Calu3 (cell line): ENCODE data around the gene SDHAF2. TPM values are rescaled to one million over a fixed set of nuclear protein-coding genes. Genes with fewer than 3 reads are reported as not detected.
"Not testable (repeated sequence)": the region's sequence is repeated elsewhere in the genome, so short reads cannot be mapped to it uniquely, and the experiment has no call there.

Source experiments
- BruUV-seq: library from RNA; stranded (reverse); fragments of 400-500 nt; replicated peaks from 2 replicates; lab custom pipeline; 2021; lab: Mats Ljungman, UMichigan
- CTCF ChIA-PET: fragments of 300-600 bp; sonication (Branson Sonifier 250); formaldehyde crosslinking; loops from one replicate; lab custom pipeline; 2022; ENCODE audit warnings: antibody characterized with exemption; lab: Charles Lee
- DNase-seq: peaks from one replicate; pipeline ENCODE4 v3.0.0; 2022
- H3K27ac Mint-ChIP-seq: one replicate; pipeline ENCODE4 v1.8.0; 2022; ENCODE audit warnings: mixed read lengths; ENCODE audit not compliant: unreplicated experiment
- H3K27me3 Mint-ChIP-seq: one replicate; pipeline ENCODE4 v1.8.0; 2022; ENCODE audit warnings: mixed read lengths; ENCODE audit not compliant: unreplicated experiment
- H3K36me3 Mint-ChIP-seq: one replicate; pipeline ENCODE4 v1.8.0; 2022; ENCODE audit warnings: mild to moderate bottlenecking, moderate library complexity, mixed read lengths; ENCODE audit not compliant: insufficient read depth, unreplicated experiment
- H3K4me1 Mint-ChIP-seq: one replicate; pipeline ENCODE4 v1.8.0; 2022; ENCODE audit warnings: mild to moderate bottlenecking, low read depth, mixed read lengths; ENCODE audit not compliant: unreplicated experiment
- H3K4me3 Mint-ChIP-seq: one replicate; pipeline ENCODE4 v1.8.0; 2022; ENCODE audit warnings: mild to moderate bottlenecking, low read depth, moderate library complexity, mixed read lengths; ENCODE audit not compliant: unreplicated experiment
- H3K9me3 Mint-ChIP-seq: one replicate; pipeline ENCODE4 v1.8.0; 2022; ENCODE audit warnings: low read depth, mixed read lengths; ENCODE audit not compliant: unreplicated experiment
- intact Hi-C: fragments of 100-400 bp; cut with micrococcal nuclease; formaldehyde crosslinking; loops from one replicate; pipeline ENCODE4 v1.10.0; 2022; ENCODE audit not compliant: unreplicated experiment
- total RNA-seq: library from RNA; stranded (reverse); gene quantifications from 2 replicates; pipeline ENCODE4 v1.2.3, GENCODE V29; 2022
- TF ChIP-seq, protein P1 (sequence below): fragments of 200-600 bp; IDR thresholded peaks from one replicate; pipeline ENCODE4 v1.8.0; 2022; ENCODE audit warnings: antibody characterized with exemption; ENCODE audit not compliant: unreplicated experiment

Gene SDHAF2
- total RNA-seq, 1 experiment from 2014 or later: 42.1 TPM

DNA sequence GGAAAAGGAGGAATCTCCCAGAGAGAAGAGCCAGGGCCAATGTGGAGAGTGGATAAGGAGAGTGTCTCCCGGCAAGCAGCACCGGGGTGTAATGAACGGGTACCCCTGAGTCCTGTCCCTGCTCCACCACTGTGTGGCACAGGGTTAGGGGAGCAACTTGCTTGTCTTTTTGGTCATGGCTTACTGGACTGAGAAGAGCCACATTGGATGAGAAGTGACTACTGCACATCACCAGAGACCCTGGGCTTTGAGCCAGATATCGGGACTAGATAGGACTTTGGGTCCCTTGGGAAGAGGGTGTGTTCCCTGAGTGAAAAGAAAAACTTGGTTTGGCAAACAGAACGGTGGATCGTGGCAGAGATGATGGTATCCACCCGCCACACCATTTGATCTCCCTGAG, 24.6 kb downstream of the SDHAF2 start:
- no peaks in the 10 kb centered on the region for H3K4me1 Mint-ChIP-seq
- H3K9me3 Mint-ChIP-seq: no peaks in the 10 kb centered on the region
- TF ChIP-seq, protein P1, sequence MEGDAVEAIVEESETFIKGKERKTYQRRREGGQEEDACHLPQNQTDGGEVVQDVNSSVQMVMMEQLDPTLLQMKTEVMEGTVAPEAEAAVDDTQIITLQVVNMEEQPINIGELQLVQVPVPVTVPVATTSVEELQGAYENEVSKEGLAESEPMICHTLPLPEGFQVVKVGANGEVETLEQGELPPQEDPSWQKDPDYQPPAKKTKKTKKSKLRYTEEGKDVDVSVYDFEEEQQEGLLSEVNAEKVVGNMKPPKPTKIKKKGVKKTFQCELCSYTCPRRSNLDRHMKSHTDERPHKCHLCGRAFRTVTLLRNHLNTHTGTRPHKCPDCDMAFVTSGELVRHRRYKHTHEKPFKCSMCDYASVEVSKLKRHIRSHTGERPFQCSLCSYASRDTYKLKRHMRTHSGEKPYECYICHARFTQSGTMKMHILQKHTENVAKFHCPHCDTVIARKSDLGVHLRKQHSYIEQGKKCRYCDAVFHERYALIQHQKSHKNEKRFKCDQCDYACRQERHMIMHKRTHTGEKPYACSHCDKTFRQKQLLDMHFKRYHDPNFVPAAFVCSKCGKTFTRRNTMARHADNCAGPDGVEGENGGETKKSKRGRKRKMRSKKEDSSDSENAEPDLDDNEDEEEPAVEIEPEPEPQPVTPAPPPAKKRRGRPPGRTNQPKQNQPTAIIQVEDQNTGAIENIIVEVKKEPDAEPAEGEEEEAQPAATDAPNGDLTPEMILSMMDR: no peak
- intact Hi-C loops: no loop called here
- no peak overlapping the region for H3K4me3 Mint-ChIP-seq
- H3K36me3 Mint-ChIP-seq: peaks cover 15% of the 10 kb centered on the region
- CTCF ChIA-PET: no interaction called here
- no TSS peak for BruUV-seq
- no peak overlapping the region for H3K27ac Mint-ChIP-seq
- no peaks in the 10 kb centered on the region for H3K27me3 Mint-ChIP-seq
- no peak for DNase-seq

DNA sequence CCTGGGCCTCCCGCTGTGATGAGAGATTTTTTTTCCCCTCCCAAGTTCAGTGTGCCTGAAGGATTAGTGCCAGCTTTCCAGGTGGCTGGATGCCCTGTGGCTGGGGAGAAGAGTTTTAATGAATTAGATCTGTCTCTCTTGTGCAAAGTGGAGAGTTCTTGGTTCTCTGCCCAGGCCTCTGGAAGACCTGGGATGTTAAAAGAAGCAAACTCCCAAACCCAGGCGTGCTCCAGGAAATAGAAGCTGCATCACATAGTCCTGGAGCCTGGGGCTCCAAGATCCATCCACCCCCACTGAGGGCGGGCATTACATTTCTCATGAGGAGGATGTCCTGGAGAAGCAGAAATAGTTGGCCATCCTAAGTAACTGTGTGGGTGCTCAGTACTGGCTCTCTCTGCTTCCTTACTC, 30.6 kb downstream of the SDHAF2 start:
- no peaks in the 10 kb centered on the region for H3K36me3 Mint-ChIP-seq
- BruUV-seq: no TSS peak
- no peaks in the 10 kb centered on the region for H3K27me3 Mint-ChIP-seq
- no peaks in the 10 kb centered on the region for H3K9me3 Mint-ChIP-seq
- no peak for DNase-seq
- no peak overlapping the region for H3K4me3 Mint-ChIP-seq
- no peaks in the 10 kb centered on the region for H3K4me1 Mint-ChIP-seq
- intact Hi-C loops: no loop called here
- CTCF ChIA-PET: interaction anchor here (0.7 kb wide), 1 partner anchor 1151 kb away, joined by 3 read pairs; no protein-coding TSS in a partner anchor
- TF ChIP-seq, protein P1: no peak
- no peak overlapping the region for H3K27ac Mint-ChIP-seq

DNA sequence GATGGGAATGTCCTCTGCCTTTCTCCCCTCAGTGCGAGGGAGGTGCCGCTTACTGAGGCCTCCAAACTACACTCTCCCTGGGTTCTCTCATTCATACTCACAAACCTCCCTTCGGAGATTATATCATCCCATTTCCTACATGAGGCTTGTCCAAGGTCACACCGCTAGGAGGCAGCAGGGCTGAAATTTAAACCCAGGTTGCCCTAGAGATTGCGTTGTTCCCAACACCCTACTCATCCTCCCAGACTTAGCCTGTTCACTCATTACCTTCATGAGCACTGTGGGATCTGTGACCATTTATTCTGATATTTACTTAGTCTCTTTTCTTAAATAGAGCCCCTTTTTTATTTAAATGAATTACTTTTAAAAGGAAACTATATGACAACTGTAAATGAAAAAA, 31.1 kb downstream of the SDHAF2 start:
- H3K27ac Mint-ChIP-seq: no peak overlapping the region
- no peak overlapping the region for H3K4me3 Mint-ChIP-seq
- no peaks in the 10 kb centered on the region for H3K9me3 Mint-ChIP-seq
- no peaks in the 10 kb centered on the region for H3K27me3 Mint-ChIP-seq
- no peaks in the 10 kb centered on the region for H3K4me1 Mint-ChIP-seq
- CTCF ChIA-PET: interaction anchor here (1.2 kb wide), 1 partner anchor 166 kb away, joined by 4 read pairs; no protein-coding TSS in a partner anchor
- no peaks in the 10 kb centered on the region for H3K36me3 Mint-ChIP-seq
- TF ChIP-seq, protein P1: no peak
- DNase-seq: no peak
- no TSS peak for BruUV-seq
- intact Hi-C loops: no loop called here

DNA sequence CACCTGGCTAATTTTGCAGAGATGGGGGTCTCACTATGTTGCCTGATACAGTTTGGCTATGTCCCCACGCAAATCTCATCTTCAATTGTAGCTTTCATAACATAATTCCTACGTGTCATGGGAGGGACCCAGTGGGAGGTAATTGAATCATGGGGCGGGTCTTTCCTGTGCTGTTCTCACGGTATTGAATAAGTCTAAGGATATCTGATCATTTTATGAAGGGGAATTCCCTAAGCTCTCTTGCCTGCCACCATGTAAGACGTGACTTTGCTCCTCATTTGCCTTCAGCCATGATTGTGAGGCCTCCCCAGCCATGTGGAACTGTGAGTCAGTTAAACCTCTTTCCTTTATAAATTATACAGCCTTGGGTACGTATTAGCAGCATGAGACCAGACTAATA, 37.7 kb downstream of the SDHAF2 start:
- H3K36me3 Mint-ChIP-seq, BruUV-seq, H3K9me3 Mint-ChIP-seq, intact Hi-C loops, CTCF ChIA-PET, H3K4me1 Mint-ChIP-seq, DNase-seq, H3K27me3 Mint-ChIP-seq, H3K4me3 Mint-ChIP-seq, H3K27ac Mint-ChIP-seq: not testable (repeated sequence)

DNA sequence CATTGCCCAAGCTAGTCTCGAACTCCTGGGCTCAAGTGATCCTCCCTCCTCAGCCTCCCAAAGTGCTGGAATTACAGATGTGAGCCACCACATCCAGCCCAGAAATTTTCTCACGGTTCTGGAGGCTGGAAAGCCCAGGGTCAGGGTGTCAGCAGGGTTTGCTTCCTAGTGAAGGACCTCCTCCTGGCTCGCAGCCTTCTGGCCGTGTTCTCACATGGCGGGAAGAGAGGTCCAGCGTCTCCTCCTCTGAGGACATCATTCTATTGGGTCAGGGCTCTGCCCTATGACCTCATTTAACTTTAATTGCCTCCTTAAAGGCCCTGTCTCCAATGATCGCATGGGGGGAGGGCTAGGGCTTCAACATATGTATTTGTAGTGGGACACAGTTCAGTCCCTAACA, 38.1 kb downstream of the SDHAF2 start:
- Mint-ChIP-seq H3K4me3 (no peak overlapping the region), H3K9me3 (no peaks in the 10 kb centered on the region), H3K36me3 (peaks cover 5% of the 10 kb centered on the region), H3K4me1 (no peaks in the 10 kb centered on the region), H3K27me3 (no peaks in the 10 kb centered on the region), H3K27ac (no peak overlapping the region)
- CTCF ChIA-PET: no interaction called here
- TF ChIP-seq, protein P1: no peak
- BruUV-seq: no TSS peak
- DNase-seq: no peak
- intact Hi-C loops: no loop called here
